DOHH2 (cell line): ENCODE measurements around the gene MKLN1.

Source experiments
- H3F3A ChIP-seq: fragments of 200-600 bp; sonication (generic), shearing (Covaris generic); 2 replicates; pipeline ENCODE4 v1.6.0; 2016; ENCODE audit warnings: antibody characterized with exemption, mild to moderate bottlenecking; ENCODE audit not compliant: control insufficient read depth, insufficient read depth
- H3K27ac ChIP-seq: fragments of 200-600 bp; sonication (generic); 2 replicates; pipeline ENCODE4 v1.5.1; 2014; ENCODE audit warnings: low read depth, mild to moderate bottlenecking, low read length, moderate library complexity
- H3K27me3 ChIP-seq: fragments of 200-600 bp; sonication (generic); 2 replicates; pipeline ENCODE4 v1.6.1; 2014; ENCODE audit warnings: mild to moderate bottlenecking, low read length, mixed read lengths; ENCODE audit not compliant: control insufficient read depth
- H3K36me3 ChIP-seq: fragments of 200-600 bp; sonication (generic); 2 replicates; pipeline ENCODE4 v1.6.1; 2014; ENCODE audit warnings: mild to moderate bottlenecking, low read length, moderate library complexity, mixed read lengths; ENCODE audit not compliant: control insufficient read depth
- H3K4me1 ChIP-seq: fragments of 200-600 bp; sonication (generic); 2 replicates; pipeline ENCODE4 v1.6.1; 2014; ENCODE audit warnings: mild to moderate bottlenecking, low read length, mixed read lengths; ENCODE audit not compliant: control insufficient read depth
- H3K4me2 ChIP-seq: fragments of 200-600 bp; sonication (generic); 2 replicates; pipeline ENCODE4 v1.6.0; 2014; ENCODE audit warnings: mild to moderate bottlenecking, low read length, moderate library complexity
- H3K4me3 ChIP-seq: fragments of 200-600 bp; sonication (generic); 2 replicates; pipeline ENCODE4 v1.5.1; 2014; ENCODE audit warnings: mild to moderate bottlenecking, low read length, mixed read lengths
- H3K79me2 ChIP-seq: fragments of 200-600 bp; sonication (generic); 2 replicates; pipeline ENCODE4 v1.6.1; 2014; ENCODE audit warnings: mild to moderate bottlenecking, low read length, mixed read lengths; ENCODE audit not compliant: control insufficient read depth
- H3K9me2 ChIP-seq: fragments of 200-600 bp; sonication (generic); replicated peaks from 2 replicates; pipeline ENCODE4 v1.6.1; 2014; ENCODE audit warnings: mild to moderate bottlenecking, low read length, mixed read lengths; ENCODE audit not compliant: control insufficient read depth
- H3K9me3 ChIP-seq: fragments of 200-600 bp; sonication (generic); 2 replicates; pipeline ENCODE4 v1.6.1; 2014; ENCODE audit warnings: antibody characterized with exemption, low read length, mixed read lengths; ENCODE audit not compliant: control insufficient read depth, insufficient read depth
- H4K20me1 ChIP-seq: fragments of 200-600 bp; sonication (generic); 2 replicates; pipeline ENCODE4 v1.6.0; 2014; ENCODE audit warnings: low read depth, mild to moderate bottlenecking, antibody characterized with exemption, low read length, moderate library complexity; ENCODE audit not compliant: control insufficient read depth, insufficient read depth
- EZH2phosphoT487 ChIP-seq: fragments of 200-600 bp; sonication (generic); IDR thresholded peaks from 2 replicates; pipeline ENCODE4 v1.6.1; 2017; ENCODE audit warnings: borderline replicate concordance, mild to moderate bottlenecking, antibody characterized with exemption, low read length, moderate library complexity, mixed read lengths
- TF ChIP-seq, protein P1 (sequence below): fragments of 200-600 bp; sonication (generic); IDR thresholded peaks from one replicate; pipeline ENCODE4 v1.5.1; 2014; ENCODE audit warnings: antibody characterized with exemption, mild to moderate bottlenecking, low read depth, low read length; ENCODE audit not compliant: poor library complexity, severe bottlenecking

MKLN1 gene

GRCh38 chr7:131284702-131285419, 42.8 kb upstream of the MKLN1 start:
- Histone ChIP-seq H3K27ac (no peak overlapping the region), H3K9me3 (0 out of 2 replicates have a peak, but pooled peaks cover 4% of the 10 kb centered on the region), H3K27me3 (no peaks in the 10 kb centered on the region), H3K9me2 (no peaks in the 10 kb centered on the region), H4K20me1 (no peaks in the 10 kb centered on the region), H3K4me1 (no peaks in the 10 kb centered on the region), H3K4me2 (no peak overlapping the region), H3F3A (no peaks in the 10 kb centered on the region), H3K4me3 (no peak overlapping the region), H3K79me2 (no peaks in the 10 kb centered on the region), H3K36me3 (no peaks in the 10 kb centered on the region)
- TF ChIP-seq EZH2phosphoT487, result no peak

GRCh38 chr7:131285556-131285955, 42.1 kb upstream of the MKLN1 start:
- no peaks in the 10 kb centered on the region for H3K79me2 ChIP-seq
- TF ChIP-seq, protein P1, sequence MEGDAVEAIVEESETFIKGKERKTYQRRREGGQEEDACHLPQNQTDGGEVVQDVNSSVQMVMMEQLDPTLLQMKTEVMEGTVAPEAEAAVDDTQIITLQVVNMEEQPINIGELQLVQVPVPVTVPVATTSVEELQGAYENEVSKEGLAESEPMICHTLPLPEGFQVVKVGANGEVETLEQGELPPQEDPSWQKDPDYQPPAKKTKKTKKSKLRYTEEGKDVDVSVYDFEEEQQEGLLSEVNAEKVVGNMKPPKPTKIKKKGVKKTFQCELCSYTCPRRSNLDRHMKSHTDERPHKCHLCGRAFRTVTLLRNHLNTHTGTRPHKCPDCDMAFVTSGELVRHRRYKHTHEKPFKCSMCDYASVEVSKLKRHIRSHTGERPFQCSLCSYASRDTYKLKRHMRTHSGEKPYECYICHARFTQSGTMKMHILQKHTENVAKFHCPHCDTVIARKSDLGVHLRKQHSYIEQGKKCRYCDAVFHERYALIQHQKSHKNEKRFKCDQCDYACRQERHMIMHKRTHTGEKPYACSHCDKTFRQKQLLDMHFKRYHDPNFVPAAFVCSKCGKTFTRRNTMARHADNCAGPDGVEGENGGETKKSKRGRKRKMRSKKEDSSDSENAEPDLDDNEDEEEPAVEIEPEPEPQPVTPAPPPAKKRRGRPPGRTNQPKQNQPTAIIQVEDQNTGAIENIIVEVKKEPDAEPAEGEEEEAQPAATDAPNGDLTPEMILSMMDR, result no peak
- TF ChIP-seq EZH2phosphoT487, result no peak

GRCh38 chr7:131288450-131288849, 39.2 kb upstream of the MKLN1 start:
- Histone ChIP-seq H3K4me3 (no peak overlapping the region), H3K4me2 (no peak overlapping the region), H4K20me1 (no peaks in the 10 kb centered on the region), H3K9me3 (0 out of 2 replicates have a peak, but pooled peaks cover 4% of the 10 kb centered on the region), H3K9me2 (no peaks in the 10 kb centered on the region), H3K79me2 (no peaks in the 10 kb centered on the region), H3K27me3 (no peaks in the 10 kb centered on the region), H3K4me1 (no peaks in the 10 kb centered on the region), H3F3A (no peaks in the 10 kb centered on the region), H3K27ac (no peak overlapping the region), H3K36me3 (no peaks in the 10 kb centered on the region)
- TF ChIP-seq EZH2phosphoT487, result no peak
- TF ChIP-seq, protein P1, result no peak

More at GRCh38 chr7:131285556-131285955, 42.1 kb upstream of the MKLN1 start:
- no peaks in the 10 kb centered on the region for H3F3A ChIP-seq
- no peak overlapping the region for H3K4me2 ChIP-seq
- no peaks in the 10 kb centered on the region for H3K36me3 ChIP-seq
- H3K27ac ChIP-seq, result no peak overlapping the region
- no peak overlapping the region for H3K4me3 ChIP-seq
- 0 out of 2 replicates have a peak, but pooled peaks cover 4% of the 10 kb centered on the region for H3K9me3 ChIP-seq
- H3K4me1 ChIP-seq, result no peaks in the 10 kb centered on the region
- H3K9me2 ChIP-seq, result no peaks in the 10 kb centered on the region
- H4K20me1 ChIP-seq, result no peaks in the 10 kb centered on the region
- no peaks in the 10 kb centered on the region for H3K27me3 ChIP-seq

DNA sequence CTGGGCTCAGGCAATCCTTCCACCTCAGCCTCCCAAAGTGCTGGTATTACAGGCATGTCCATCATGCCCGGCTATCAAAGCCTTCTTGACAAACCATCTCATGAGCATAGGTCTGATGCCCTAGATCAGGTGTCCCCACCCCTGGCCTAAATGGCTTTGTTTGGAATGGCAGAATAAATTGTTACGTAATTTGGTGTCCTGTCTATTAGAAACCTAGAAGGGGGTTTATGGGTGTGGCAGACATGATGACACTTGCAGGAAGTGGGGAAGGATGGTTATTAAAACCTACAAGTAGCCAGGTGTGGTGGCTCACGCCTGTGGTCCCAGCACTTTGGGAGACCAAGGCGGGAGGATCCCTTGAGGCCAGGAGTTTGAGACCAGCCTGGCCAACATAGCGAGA, 38.6 kb upstream of the MKLN1 start:
- no peaks in the 10 kb centered on the region for H3K27me3 ChIP-seq
- no peak for TF ChIP-seq EZH2phosphoT487
- TF ChIP-seq, protein P1, result no peak
- no peak overlapping the region for H3K4me3 ChIP-seq
- no peaks in the 10 kb centered on the region for H3K4me1 ChIP-seq
- no peaks in the 10 kb centered on the region for H3K9me2 ChIP-seq
- no peak overlapping the region for H3K27ac ChIP-seq
- no peaks in the 10 kb centered on the region for H3K79me2 ChIP-seq
- H4K20me1 ChIP-seq, result no peaks in the 10 kb centered on the region
- H3F3A ChIP-seq, result no peaks in the 10 kb centered on the region
- no peak overlapping the region for H3K4me2 ChIP-seq
- no peaks in the 10 kb centered on the region for H3K36me3 ChIP-seq
- H3K9me3 ChIP-seq, result 0 out of 2 replicates have a peak, but pooled peaks cover 4% of the 10 kb centered on the region
